NCI-H128 (cell line): Measurements from ENCODE around the gene NAA30.

Experiments
- DNase-seq: peaks from one replicate; lab custom pipeline; 2025; ENCODE audit not compliant: unreplicated experiment; lab: John Stamatoyannopoulos, UW

Gene NAA30

DNA sequence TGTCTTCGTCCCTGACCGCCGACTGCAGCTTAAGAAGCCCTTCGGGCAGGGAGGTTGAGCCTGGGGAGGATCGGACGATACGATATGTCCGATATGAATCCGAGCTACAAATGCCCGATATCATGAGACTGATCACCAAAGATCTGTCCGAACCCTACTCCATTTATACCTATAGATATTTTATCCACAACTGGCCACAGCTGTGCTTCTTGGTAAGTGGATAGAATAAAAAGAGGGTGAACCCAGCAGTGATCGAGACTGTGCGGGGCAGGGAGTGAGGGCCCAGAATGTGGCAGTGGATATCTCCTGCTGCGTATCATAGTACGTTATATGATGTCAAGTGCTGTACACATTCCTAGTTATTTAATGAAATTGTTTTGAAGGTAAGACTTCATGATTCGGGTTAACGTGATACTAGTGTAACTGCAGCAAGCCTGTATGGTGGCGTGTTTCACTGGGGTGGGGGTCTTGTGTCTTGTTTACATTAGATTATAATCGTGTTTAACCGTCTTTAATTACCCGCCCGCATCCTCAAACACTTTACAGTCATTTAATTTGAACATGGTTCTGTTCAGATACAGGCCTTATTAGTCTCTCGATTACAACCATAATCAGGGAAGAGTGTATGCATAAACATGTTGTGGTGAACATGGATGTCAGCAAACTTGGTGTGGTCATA is 1.3 kb downstream of the NAA30 start:
- DNase-seq, result no peak

DNA sequence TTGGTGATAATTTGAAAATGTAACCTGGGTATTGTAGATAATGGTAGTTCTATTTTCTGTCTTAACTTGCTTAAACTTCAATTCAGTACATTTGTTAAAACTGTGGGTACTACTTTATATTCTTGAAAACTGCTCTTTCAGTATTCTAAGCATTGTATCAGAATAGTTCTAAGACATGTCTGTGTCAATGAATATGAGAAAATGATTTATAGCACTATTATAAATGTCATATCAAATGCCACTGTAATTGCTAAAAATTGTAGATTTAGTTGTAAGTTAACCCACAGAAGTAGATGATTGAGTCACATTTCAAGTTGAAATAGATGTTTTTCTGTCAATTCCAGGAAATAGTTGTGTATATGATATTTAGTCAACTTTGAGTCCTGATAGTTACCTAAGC is 2.4 kb downstream of the NAA30 start:
- DNase-seq, result no peak

DNA sequence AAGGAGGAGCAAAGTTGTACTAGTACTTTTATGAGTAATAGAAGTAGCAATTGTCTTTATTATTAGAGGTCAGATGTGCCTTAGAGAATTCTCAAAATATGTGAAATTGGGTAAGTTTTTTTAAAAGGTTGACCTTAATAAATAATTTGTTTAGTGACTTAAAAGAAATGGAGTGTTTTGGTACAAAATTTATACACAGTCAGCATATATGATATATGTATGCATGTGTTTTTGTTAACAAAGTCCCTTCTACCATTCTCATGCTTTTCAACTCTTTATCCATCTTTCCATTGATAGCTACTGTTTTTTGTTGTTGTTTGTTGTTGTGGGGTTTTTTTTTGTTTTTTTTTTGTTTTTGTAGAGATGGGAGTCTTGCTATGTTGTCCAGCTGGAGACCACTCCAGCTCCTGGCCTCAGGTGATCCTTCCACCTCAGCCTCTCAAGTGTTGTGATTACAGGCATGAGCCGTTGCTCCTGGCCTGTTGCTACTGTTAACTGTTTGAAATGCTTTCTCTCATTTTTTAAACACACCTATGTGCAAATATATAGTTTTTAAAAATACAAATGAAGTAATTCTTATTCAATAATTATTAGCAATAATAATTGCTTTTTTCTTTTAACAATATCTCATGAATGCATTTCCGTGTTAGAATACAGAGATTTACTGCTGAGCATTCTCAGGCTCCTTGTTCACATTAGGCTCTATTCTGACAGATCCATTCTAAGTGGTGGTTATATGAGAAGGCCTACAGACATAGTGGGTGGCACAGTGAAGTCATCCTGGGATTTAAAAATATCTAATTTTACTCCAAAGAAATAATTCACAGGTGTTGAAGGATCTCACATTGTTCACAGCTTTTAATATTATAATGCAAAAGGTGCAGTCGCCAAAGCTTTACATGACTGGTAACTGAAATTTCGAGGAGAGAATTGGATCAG is 10.4 kb downstream of the NAA30 start:
- no peak for DNase-seq

DNA sequence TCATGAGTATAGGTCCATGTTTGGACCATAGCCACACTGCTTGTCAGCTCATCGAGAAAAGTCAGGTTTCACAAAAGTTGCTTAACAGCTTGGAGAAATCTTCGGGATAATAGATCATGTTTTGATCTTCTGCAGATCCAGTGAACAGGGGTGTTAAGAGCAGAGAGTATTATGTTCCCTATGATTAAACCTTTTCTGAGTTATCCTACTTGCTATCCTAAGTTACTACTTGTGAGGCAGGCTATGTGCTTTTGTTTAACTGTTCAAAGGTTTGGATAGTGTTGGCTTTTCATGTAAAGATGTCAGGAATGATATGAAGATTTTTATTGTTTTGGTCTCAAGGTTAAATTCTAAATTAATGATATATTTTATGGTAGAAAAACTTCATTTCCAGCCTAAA is 11.1 kb downstream of the NAA30 start:
- no peak for DNase-seq

DNA sequence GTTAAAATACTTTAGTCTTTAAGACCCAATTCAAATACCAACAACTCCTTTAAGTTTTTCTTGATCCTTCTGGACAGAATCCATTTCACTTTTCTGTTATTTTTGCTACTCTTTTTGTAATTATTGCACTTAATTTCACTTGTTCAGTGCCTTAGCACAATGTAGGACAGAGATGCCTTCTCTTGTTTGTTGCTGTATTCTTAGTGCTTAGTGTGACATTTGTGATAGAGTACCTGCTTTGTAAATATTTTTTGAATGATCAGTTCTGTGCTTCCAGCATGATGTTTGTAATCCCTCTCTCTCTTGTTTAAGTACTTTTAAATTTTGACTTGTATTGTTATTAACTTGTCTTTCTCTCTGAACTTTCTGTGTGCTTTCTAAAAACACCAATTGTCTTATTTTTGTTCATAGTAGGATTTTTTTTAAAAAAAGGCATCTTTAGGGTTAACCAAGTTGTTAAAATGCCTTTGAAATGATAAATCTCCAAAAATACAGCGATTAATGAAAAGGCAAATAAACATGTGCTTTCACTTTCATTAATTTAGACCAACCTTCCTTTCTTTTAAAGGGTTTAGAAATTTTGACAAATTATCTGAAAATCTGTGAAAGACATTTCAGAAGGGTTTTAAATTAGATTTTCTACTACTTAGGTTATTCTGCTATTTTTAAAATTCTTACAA is 11.9 kb downstream of the NAA30 start:
- DNase-seq, result no peak

DNA sequence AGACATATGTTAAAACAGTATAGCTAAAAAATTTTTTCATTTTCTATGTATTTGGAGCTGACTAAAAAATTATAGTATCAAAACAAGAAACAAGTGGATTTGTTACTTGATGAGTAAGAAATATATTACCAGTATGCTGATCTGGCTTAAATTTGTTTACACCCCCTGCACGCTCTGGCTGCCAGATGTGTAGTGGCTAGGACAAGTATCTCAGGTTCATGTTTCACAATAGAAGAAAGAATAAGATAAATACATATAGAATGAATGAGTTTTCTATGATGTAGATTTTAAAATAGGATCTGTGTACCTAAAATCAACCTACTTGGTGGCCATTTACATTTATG is 13.1 kb downstream of the NAA30 start:
- DNase-seq, result no peak

DNA sequence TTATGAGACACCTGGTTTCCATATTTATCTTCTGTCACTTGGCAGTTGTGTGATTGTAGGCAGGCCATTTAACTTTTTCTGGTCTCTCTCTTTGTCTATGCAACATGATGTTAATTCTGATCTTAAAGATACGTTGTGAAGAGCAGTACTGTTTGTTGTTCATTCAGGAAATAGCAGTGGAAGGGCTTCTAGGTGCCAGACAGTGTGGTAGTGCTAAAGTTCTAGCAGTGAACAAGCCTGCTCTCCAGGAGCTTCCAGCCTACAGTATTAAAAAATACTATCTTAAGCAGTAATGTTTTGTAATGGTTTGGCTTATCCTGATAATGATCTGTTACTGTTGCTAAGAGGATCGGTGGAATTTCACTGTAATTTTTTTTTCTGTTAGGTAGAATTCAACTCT is 15.2 kb downstream of the NAA30 start:
- DNase-seq, result no peak

DNA sequence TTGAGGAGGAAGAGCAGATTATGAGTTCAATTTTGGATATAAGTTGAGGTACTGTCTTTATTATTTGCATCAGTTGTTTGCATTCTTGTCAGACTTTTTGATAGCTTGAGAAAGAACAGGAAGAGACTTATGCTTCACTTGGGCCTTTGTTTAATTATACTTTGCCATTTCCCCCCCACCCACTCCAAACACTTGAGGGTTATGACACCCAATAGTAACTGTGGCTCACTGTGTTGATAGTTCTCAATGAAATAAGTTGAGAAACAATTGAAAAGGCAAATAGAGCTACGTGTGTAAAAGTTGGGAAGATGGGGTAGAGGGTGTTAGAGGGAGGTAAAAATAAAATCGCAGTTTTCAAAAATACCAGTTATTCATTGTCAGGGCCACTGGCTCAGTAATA is 17.7 kb downstream of the NAA30 start:
- no peak for DNase-seq

DNA sequence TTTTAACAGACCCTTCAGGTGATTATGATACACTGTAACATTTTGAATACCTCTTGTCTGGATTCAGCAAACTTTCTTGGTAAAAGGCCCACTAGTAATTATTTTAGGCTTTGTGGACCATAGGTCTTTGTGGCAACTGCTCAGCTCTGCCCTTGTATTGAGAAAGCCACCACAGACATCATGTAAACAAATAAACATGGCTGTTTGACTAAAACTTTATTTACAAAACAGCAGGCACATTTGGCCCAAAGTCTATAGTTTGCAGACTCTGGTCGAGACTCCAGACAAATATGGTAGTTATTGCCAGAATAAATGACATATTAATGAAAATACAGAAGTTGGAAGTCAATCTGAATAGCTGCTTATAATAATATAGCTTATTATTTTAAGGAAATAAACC is 18.2 kb downstream of the NAA30 start:
- DNase-seq, result no peak

DNA sequence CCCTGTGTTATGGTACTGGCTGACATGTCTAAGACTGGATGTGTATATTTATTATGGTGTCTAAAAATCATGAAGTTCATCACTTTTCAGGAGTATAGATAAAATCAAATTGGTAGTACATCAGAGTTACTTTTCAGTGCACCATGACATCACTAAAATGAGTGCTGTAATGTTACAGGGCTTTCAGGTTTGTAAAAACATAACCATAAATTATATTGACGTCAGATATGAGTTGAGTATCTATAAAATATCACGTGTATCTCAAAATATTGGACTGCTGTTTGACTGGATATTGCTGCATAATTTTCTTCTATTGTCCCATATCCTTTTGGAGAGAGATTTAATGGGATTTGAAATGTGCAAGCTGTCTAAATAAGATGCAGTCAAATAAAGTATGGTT is 22.0 kb downstream of the NAA30 start:
- DNase-seq, result no peak

DNA sequence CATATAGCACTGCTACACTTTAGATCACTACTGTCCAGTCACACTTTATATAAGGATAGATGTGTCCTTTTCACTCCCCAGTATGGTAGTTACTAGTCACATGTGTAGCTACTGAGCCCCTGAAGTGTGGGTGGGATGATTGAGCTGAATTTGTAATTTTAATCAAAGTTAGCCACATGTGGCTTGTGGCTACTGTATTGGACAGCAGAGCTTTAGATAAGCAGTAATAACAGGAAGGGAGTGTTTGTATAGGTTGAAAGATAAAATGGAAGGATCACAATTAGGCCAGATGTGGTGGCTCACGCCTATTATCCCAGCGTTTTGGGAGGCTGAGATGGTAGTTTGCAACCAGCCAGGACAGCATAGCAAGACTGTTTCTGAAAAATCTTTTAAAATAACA is 23.5 kb downstream of the NAA30 start:
- no peak for DNase-seq

DNA sequence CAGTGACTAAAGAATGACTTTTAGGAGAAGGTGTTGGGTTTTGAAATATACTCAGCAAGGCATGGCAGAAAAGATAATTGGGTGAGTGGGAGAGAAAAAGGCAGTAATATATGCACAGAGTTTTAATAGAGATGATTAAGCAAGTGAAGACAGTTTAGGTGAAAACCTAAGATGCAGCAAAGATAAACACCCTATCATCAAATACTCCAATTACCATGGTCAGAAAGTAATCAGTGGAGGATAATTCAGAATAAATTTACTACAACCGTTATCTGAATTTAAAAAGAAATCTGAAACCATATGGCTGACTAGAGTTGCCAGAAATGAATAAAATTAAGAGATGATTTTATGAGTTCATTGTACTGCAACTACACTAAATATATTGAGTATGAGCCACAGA is 26.8 kb downstream of the NAA30 start:
- no peak for DNase-seq

DNA sequence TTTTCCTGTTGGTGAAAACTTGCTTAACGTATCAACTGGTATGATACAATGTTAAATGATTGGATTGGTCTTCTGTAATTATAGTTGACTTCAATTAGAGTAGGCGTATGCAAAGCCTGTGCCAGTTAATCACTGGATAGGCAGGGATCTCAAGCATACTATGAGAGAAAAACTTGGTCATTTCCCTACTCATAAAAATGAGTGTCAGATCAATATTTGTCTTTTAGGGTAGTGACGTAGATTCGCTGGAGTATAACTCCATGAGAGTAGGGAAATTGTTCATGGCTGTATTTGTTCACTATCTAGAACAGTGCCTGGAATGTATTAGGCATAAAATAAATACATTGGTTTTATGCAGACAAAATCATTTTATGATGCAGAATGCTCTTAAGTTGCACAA is 28.6 kb downstream of the NAA30 start:
- DNase-seq, result no peak

DNA sequence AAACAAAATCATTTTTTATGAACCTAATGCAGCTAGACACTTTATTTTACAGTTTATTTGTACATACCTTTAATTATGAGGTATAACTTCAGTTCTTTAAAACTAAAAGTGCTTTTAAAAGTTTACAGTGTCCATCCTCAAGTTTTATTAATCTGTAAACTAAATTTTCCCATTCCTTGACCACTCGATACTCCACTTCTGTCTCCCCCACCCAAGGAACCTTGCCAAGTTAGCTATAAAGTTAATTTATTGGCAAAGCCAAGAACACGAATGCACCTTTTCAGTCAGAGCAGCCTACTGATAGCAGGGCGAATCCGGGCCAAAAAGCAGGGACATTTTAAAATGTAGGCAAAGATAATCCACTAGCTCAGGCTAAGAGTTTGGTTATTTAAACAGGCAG is 29.6 kb downstream of the NAA30 start:
- no peak for DNase-seq

DNA sequence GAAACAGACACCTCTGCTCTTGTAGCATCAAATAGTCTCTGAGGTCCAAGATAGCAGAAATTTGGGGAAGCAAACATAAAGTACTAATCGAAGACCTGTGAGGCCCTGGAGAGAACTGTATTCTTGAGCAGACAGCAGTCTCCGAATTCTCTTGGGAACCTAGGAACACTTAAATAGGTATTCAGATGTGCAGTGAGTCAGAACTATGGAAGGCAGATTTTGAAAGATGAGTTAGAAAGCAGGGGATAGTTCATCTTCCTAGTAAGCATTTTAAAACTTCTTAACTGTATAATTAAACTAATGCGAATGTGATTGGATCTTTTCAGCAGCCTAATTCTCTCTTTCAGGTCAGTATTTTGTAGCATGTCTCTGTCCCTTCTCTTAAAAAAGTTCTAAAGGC is 30.6 kb downstream of the NAA30 start:
- no peak for DNase-seq

DNA sequence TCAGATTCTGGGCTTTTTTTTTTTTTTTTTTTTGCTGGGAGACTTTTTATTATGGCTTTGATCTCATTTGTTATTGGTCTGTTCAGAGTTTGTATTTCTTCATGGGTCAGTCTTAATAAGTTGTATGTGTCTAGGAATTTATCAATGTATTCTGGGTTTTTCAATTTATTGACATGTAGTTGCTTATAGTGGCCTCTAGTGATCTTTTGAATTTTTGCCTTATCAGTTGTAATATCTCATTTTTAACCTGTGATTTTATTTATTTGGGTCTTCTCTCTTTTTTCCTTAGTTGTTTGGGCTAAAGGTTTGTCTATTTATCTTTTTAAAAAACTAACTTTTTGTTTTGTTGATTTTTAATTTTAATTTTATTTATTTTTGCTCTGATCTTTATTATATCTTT is 45.5 kb downstream of the NAA30 start:
- no peak for DNase-seq

DNA sequence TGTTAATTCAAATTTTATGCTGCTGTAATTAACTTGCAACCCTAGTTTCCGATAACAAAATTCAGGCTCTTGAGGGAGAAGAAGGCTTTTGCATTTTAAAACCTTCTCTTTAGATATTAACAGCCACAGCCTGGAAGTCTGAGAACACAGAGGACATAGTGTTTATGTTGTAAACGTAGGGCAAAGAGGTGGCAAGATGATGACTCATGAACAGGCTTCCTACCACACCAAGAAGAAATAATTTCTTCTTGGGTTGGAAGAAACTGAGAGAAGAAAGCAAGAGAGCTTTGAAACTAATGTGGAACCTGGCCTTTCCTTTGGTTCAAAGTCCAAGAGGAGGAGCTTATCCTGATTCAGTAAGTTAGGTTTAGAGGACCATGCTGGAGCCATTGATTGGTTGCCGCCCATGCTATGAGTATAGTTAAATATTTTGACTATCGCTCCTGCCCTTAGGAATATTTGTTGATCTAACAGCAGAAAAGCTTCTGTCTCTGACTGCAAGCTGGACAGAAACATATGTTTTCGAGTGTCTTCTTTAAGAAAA is 71.5 kb downstream of the NAA30 start:
- DNase-seq, result no peak

DNA sequence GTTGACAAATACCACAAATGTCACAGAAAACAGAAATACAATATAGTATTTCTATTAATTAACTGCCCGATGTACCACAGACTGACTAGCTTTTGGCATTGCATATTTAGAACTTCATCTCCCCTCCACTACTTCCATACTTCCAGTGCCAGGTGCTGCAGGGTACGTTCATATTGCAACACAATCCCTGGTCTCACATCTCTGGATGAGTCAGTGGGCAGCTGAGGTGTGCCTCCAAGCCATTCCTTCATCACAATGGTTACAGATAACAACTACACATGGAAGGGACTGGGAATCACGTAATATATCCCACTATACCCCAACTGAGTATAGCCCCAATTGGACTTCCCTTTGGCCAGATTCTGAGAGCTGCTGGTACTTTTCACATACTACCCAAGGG is 72.2 kb downstream of the NAA30 start:
- DNase-seq, result no peak

DNA sequence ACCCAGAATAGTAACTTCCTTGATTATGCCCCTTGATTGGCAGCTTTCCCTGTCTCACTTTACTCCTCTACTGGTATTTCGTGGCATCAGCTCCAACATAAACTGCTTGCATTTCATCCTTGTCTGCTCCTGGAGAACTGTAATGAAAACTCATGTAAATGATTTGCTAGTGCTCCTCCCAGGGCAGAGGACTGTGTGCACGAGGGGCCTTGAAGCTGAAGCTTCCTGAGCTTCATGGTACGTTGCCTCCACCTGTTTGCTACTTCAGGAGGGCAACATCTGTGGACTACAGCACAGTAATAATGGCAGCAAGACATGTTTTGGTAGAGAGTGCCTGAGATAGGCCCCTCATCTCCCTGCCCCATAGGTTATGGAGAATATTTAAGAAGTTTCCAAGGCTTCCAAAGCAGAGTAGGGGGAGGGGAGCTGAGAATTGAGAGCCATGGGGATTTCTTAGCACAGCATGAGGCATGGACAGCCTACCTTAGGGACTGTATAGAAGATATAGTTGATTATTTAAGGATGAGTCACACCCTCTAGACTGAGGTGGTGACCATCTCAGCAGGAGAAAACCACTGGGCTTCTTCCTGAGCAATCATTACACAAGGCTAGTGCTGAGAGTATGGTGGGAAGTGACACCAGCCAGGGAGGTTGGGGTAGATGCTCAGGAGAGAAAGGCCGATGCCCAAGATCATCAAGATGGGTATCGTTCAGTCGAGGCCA is 73.8 kb downstream of the NAA30 start:
- DNase-seq, result no peak
